Osteocyte (in vitro differentiated cells): ENCODE measurements around the gene KCNK2. TPM values are rescaled to one million over a fixed set of nuclear protein-coding genes. Genes with fewer than 3 reads are reported as not detected.
A peak's percentile ranks its signal among the peaks of the same experiment; 100 is the strongest.

Source experiments
- DNase-seq: peaks from one replicate; pipeline ENCODE4 v3.0.0; 2021; ENCODE audit warnings: mixed read lengths; ENCODE audit not compliant: unreplicated experiment; ENCODE audit errors: extremely low spot score
- H3K27ac Mint-ChIP-seq: one replicate; pipeline ENCODE4 v1.8.0; 2021; ENCODE audit warnings: mild to moderate bottlenecking, mixed read lengths; ENCODE audit not compliant: unreplicated experiment
- H3K27me3 Mint-ChIP-seq: one replicate; pipeline ENCODE4 v1.8.0; 2021; ENCODE audit warnings: mixed read lengths; ENCODE audit not compliant: unreplicated experiment
- H3K36me3 Mint-ChIP-seq: one replicate; pipeline ENCODE4 v1.8.0; 2021; ENCODE audit warnings: mixed read lengths; ENCODE audit not compliant: unreplicated experiment
- H3K4me1 Mint-ChIP-seq: one replicate; pipeline ENCODE4 v1.8.0; 2021; ENCODE audit warnings: mixed read lengths; ENCODE audit not compliant: unreplicated experiment
- H3K4me3 Mint-ChIP-seq: one replicate; pipeline ENCODE4 v1.8.0; 2021; ENCODE audit warnings: mild to moderate bottlenecking, moderate library complexity, mixed read lengths; ENCODE audit not compliant: unreplicated experiment
- H3K9me3 Mint-ChIP-seq: one replicate; pipeline ENCODE4 v1.8.0; 2021; ENCODE audit warnings: mixed read lengths; ENCODE audit not compliant: unreplicated experiment
- CTCF ChIP-seq: fragments of 200-600 bp; sonication (generic); IDR thresholded peaks from 2 replicates; pipeline ENCODE4 v1.5.0; 2021; ENCODE audit warnings: antibody characterized with exemption, mild to moderate bottlenecking, moderate library complexity
- total RNA-seq: library from RNA; stranded (reverse); gene quantifications from 2 replicates; pipeline ENCODE4 v1.2.1, GENCODE V29; 2021

KCNK2 gene
- total RNA-seq, 1 donor from 2014 or later: not detected

GRCh38 chr1:215143497-215143896 is 61.0 kb downstream of the KCNK2 start:
- H3K27ac Mint-ChIP-seq: no peak overlapping the region

GRCh38 chr1:215146240-215146975 is 63.9 kb downstream of the KCNK2 start:
- H3K27me3 Mint-ChIP-seq: no peaks in the 10 kb centered on the region
- no peak overlapping the region for H3K27ac Mint-ChIP-seq
- no peak overlapping the region for H3K4me3 Mint-ChIP-seq
- peaks cover 12% of the 10 kb centered on the region for H3K9me3 Mint-ChIP-seq
- TF ChIP-seq CTCF: peak; percentile 77
- H3K4me1 Mint-ChIP-seq: no peaks in the 10 kb centered on the region
- H3K36me3 Mint-ChIP-seq: peaks cover 4% of the 10 kb centered on the region
- no peak for DNase-seq

More at GRCh38 chr1:215143497-215143896, 61.0 kb downstream of the KCNK2 start:
- no peaks in the 10 kb centered on the region for H3K27me3 Mint-ChIP-seq
- H3K4me1 Mint-ChIP-seq: no peaks in the 10 kb centered on the region
- no peak overlapping the region for H3K4me3 Mint-ChIP-seq
- peaks cover 12% of the 10 kb centered on the region for H3K9me3 Mint-ChIP-seq
- no peak for TF ChIP-seq CTCF
- no peak for DNase-seq
- peaks cover 4% of the 10 kb centered on the region for H3K36me3 Mint-ChIP-seq

- TF ChIP-seq CTCF: no peak
- Mint-ChIP-seq H3K27me3 (no peaks in the 10 kb centered on the region), H3K36me3 (peaks cover 2% of the 10 kb centered on the region), H3K27ac (no peak overlapping the region), H3K4me1 (no peaks in the 10 kb centered on the region), H3K4me3 (no peak overlapping the region), H3K9me3 (peaks cover 8% of the 10 kb centered on the region)
- no peak for DNase-seq
Measured at GRCh38 chr1:215147024-215147423, 64.5 kb downstream of the KCNK2 start.

GRCh38 chr1:215151841-215152549 is 69.5 kb downstream of the KCNK2 start:
- peaks cover 5% of the 10 kb centered on the region for H3K4me1 Mint-ChIP-seq
- H3K4me3 Mint-ChIP-seq: no peak overlapping the region
- H3K36me3 Mint-ChIP-seq: no peaks in the 10 kb centered on the region
- TF ChIP-seq CTCF: no peak
- no peaks in the 10 kb centered on the region for H3K27me3 Mint-ChIP-seq
- no peak for DNase-seq
- no peak overlapping the region for H3K27ac Mint-ChIP-seq
- H3K9me3 Mint-ChIP-seq: peaks cover 3% of the 10 kb centered on the region

- Mint-ChIP-seq H3K27ac (no peak overlapping the region), H3K27me3 (peaks cover 10% of the 10 kb centered on the region), H3K4me1 (peaks cover 5% of the 10 kb centered on the region), H3K9me3 (peaks cover 3% of the 10 kb centered on the region), H3K36me3 (no peaks in the 10 kb centered on the region), H3K4me3 (no peak overlapping the region)
- TF ChIP-seq CTCF: no peak
- DNase-seq: no peak
Measured at GRCh38 chr1:215156232-215156631, 73.7 kb downstream of the KCNK2 start.
